Kidney (tissue), 14 donors: ENCODE measurements around the gene SERPINA12. TPM values are rescaled to one million over a fixed set of nuclear protein-coding genes. Genes with fewer than 3 reads are reported as not detected.

Experiments used
- DNase-seq, 5 donors: peaks; one replicate each; pipeline ENCODE4 v3.0.0-alpha.2; 2013 to 2020
- FAIRE-seq: peaks from 2 replicates; lab custom pipeline; 2012; peaks lifted over from hg19 to GRCh38; lab: Jason Lieb, UNC
- H3K27ac ChIP-seq, 2 donors: one replicate each; pipeline ENCODE4 v1.7.0; 2013; ENCODE audit warnings: low read depth in 2 of 2, low read length in 2 of 2, inconsistent platforms in 1 of 2
- H3K27me3 ChIP-seq: one replicate; pipeline ENCODE4 v1.7.1; 2013; ENCODE audit warnings: low read length, inconsistent platforms; ENCODE audit not compliant: control insufficient read depth, insufficient read depth
- H3K36me3 ChIP-seq, 3 donors: one replicate each; pipeline versions ENCODE4 v1.7.0 to v1.7.1; 2013; ENCODE audit warnings: low read length in 3 of 3, control low read depth in 1 of 3, inconsistent platforms in 1 of 3; ENCODE audit not compliant: insufficient read depth in 3 of 3, control insufficient read depth in 2 of 3
- H3K4me1 ChIP-seq, 3 donors: one replicate each; pipeline versions ENCODE4 v1.7.0 to v1.7.1; 2013; ENCODE audit warnings: low read length in 3 of 3, inconsistent platforms in 1 of 3, low read depth in 1 of 3; ENCODE audit not compliant: control insufficient read depth in 2 of 3, insufficient read depth in 2 of 3
- H3K4me3 ChIP-seq, 3 donors: one replicate each; pipeline versions ENCODE4 v1.7.0 to v1.8.1; 2013; ENCODE audit warnings: low read length in 3 of 3, control low read depth in 1 of 3, inconsistent platforms in 1 of 3
- H3K9ac ChIP-seq, 3 donors: one replicate each; pipeline versions ENCODE4 v1.7.0 to v1.7.1; 2013; ENCODE audit warnings: low read length in 3 of 3, control low read depth in 1 of 3, inconsistent platforms in 1 of 3
- H3K9me3 ChIP-seq, 3 donors: one replicate each; pipeline versions ENCODE4 v1.7.0 to v1.7.1; 2013; ENCODE audit warnings: low read length in 3 of 3, control low read depth in 1 of 3, inconsistent platforms in 1 of 3; ENCODE audit not compliant: control insufficient read depth in 2 of 3, insufficient read depth in 1 of 3
- intact Hi-C: fragments of 100-400 bp; cut with DNase I; formaldehyde crosslinking; loops from one replicate; pipeline ENCODE4 v1.11.1; 2022
- polyA plus RNA-seq: library from polyadenylated mRNA; stranded (reverse); fragments of 350-450 nt; fragmentation: Illumina TruSeq; extraction: RNeasy Lipid Tissue Mini Kit (QIAGEN cat#74804); gene quantifications from one replicate; pipeline ENCODE4 v1.2.3, GENCODE V29; 2014; ENCODE audit warnings: low read depth, low replicate concordance; ENCODE audit not compliant: insufficient read depth
- total RNA-seq: library from RNA; stranded (reverse); fragmentation: NEBNext Ultra II Directional; extraction: Animal tissue kit (Norgen Biotek cat#: 25700); gene quantifications from one replicate; pipeline ENCODE4 v1.2.1, GENCODE V29; 2021
- TF ChIP-seq, protein P1 (sequence below): IDR thresholded peaks from 3 replicates; pipeline ENCODE4 v1.5.1; 2012; ENCODE audit warnings: mild to moderate bottlenecking, moderate library complexity, borderline replicate concordance; ENCODE audit not compliant: insufficient read depth; ENCODE audit errors: extremely low read depth
- donor health status: control.
- donor health status: control.
- donor health status: control.
- donor health status: control.
- donor health status: control.
- donor health status: DM: yes; HTN: yes; CAD: no.
- donor health status: Normal renal cell carcinoma (clear cell type).

Gene SERPINA12
- total and polyA plus RNA-seq, 2 donors from 2014 or later: not detected

DNA sequence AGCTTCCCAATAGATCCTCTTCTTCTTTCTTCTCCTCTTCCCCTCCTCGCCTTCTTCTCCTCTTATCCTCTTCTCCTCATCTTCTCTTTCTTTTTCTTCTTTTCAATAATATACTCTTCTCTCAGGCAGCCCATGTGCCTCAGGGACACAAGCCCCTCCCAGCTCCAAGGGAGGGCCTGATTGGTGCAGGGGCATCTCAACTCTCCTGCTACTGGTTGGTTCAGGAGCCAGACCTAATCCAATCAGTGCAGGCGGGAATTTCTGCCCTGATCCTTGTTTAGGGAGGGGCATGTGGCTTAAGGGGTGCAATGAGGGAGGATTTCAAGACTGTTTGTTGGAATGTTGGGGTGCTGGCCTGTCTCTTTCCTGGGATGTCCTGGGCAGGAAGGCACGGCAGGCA, 9.0 kb downstream of the SERPINA12 start:
- Histone ChIP-seq H3K36me3 (no peaks in the 10 kb centered on the region), H3K4me3 (no peak overlapping the region), H3K9ac (no peak overlapping the region), H3K9me3 (no peaks in the 10 kb centered on the region), H3K27me3 (no peaks in the 10 kb centered on the region), H3K4me1 (no peaks in the 10 kb centered on the region), H3K27ac (no peak overlapping the region)
- TF ChIP-seq, protein P1, sequence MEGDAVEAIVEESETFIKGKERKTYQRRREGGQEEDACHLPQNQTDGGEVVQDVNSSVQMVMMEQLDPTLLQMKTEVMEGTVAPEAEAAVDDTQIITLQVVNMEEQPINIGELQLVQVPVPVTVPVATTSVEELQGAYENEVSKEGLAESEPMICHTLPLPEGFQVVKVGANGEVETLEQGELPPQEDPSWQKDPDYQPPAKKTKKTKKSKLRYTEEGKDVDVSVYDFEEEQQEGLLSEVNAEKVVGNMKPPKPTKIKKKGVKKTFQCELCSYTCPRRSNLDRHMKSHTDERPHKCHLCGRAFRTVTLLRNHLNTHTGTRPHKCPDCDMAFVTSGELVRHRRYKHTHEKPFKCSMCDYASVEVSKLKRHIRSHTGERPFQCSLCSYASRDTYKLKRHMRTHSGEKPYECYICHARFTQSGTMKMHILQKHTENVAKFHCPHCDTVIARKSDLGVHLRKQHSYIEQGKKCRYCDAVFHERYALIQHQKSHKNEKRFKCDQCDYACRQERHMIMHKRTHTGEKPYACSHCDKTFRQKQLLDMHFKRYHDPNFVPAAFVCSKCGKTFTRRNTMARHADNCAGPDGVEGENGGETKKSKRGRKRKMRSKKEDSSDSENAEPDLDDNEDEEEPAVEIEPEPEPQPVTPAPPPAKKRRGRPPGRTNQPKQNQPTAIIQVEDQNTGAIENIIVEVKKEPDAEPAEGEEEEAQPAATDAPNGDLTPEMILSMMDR: no peak
- FAIRE-seq (no peak), DNase-seq (no peak)
- intact Hi-C loops: no loop called here

DNA sequence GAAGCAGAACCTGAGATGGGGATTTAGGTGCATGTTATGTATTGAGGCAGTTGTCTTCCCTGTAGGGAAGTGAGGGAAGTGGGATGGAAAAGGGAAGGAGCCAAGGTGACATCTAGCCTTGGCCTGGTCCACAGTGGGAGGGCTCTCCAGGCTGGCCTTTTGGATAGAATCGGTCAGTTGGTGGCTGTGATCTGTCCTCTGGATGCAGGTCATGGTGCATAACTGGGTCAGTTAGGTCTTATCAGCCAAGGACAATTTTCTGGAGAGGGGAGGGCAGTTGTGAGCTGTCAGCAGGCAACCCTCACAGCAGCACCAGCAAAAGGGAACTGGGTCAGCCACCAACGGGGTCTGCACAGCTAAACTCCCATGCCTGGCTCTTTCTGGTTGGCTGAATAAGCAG, 9.6 kb downstream of the SERPINA12 start:
- TF ChIP-seq, protein P1: no peak
- no peak for DNase-seq
- intact Hi-C loops: no loop called here
- H3K27me3 ChIP-seq: no peaks in the 10 kb centered on the region
- FAIRE-seq: no peak
- no peaks in the 10 kb centered on the region for H3K36me3 ChIP-seq
- no peaks in the 10 kb centered on the region for H3K9me3 ChIP-seq
- H3K4me3 ChIP-seq: no peak overlapping the region
- no peak overlapping the region for H3K9ac ChIP-seq
- H3K4me1 ChIP-seq: no peaks in the 10 kb centered on the region
- H3K27ac ChIP-seq: no peak overlapping the region

DNA sequence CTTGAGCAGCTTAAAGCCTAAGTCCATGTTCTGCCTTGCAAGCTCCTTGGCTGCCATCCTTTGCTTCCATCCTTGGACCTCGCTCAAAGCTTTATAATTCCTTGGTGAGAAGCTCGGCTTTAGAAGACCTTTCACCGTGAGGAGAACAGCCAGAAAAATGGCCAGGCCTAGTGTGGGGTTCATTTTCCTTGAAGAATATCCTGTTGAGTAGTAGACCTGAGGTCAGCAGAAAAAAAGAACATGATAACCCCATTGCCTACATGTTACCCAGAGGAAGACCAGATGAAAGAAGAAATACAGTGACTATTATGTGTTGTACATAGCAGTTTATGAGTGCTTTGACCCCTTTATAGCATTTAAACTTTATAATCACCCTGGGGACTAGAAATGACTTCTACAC, 11.1 kb downstream of the SERPINA12 start:
- Histone ChIP-seq H3K36me3 (no peaks in the 10 kb centered on the region), H3K4me3 (no peak overlapping the region), H3K9ac (no peak overlapping the region), H3K4me1 (no peaks in the 10 kb centered on the region), H3K27ac (no peak overlapping the region), H3K9me3 (no peaks in the 10 kb centered on the region), H3K27me3 (no peaks in the 10 kb centered on the region)
- TF ChIP-seq, protein P1: no peak
- DNase-seq (no peak), FAIRE-seq (no peak)
- intact Hi-C loops: no loop called here

DNA sequence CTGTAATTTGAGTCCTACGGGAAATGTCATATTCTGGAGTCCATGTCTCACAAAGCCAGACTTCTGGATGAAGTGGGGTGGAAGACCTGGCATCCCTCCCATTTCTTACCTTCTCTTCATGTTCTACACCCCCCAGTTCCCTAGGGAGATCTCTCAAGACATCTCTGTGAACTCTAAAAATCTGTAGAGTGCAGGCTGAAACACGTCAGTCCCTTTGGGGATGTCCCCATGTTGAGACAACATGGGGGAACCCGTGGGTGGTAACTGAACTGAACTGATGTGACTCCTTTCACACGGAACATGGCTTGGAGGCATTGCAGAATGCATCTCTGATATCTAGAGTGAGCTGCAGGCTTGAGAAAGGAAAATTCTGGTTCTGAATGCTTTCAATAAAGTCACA, 15.2 kb downstream of the SERPINA12 start:
- H3K27me3 ChIP-seq: no peaks in the 10 kb centered on the region
- H3K9ac ChIP-seq: no peak overlapping the region
- intact Hi-C loops: no loop called here
- FAIRE-seq: no peak
- TF ChIP-seq, protein P1: no peak
- H3K27ac ChIP-seq: no peak overlapping the region
- no peak for DNase-seq
- no peaks in the 10 kb centered on the region for H3K9me3 ChIP-seq
- H3K4me3 ChIP-seq: no peak overlapping the region
- H3K36me3 ChIP-seq: no peaks in the 10 kb centered on the region
- no peaks in the 10 kb centered on the region for H3K4me1 ChIP-seq
